Measurements from ENCODE around the gene ORM2.
"Not testable (repeated sequence)": the region's sequence is repeated elsewhere in the genome, so short reads cannot be mapped to it uniquely, and the experiment has no call there.

ORM2 gene

GRCh38 chr9:114329625-114330022 is at the start of gene ORM2:
Gene ORM2 (plus strand): TSS chr9:114329869. CDS start chr9:114329905, 36 bp downstream.
- DNase-seq = not testable (repeated sequence)

GRCh38 chr9:114280636-114281472 is 48.8 kb upstream of the ORM2 start:
- peak; percentile 84 for DNase-seq

DNA sequence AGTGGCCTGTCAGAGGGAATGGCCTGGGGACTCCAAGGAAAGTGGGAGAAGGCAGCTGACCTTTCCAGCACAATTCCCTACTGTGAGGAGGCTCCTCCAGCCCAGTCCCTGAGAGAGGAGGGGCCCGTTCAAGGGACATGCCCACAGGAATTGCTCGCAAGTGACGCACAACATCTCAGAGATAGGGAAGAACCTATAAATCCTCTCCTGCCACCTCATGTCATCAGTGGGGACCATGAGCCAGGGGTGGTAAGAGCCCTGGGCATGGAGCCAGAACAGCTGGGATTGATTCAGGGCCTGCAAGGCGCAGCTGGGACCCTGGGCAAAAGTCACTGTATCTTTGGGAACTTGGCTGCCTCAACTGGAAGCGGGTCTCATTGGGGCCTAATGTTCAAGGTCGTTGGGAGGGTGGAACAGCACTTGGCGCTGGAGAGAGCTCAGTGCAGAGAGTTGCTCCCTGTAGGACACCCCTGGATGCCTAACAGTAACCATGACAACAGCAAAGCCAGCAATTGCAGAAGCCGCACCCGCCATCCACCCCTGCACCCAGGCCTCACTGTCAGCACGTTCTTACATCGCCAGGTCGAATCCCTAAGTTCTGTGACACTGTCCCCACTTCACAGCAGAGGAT is 48.1 kb upstream of the ORM2 start:
- peak; percentile 89 for DNase-seq

DNA sequence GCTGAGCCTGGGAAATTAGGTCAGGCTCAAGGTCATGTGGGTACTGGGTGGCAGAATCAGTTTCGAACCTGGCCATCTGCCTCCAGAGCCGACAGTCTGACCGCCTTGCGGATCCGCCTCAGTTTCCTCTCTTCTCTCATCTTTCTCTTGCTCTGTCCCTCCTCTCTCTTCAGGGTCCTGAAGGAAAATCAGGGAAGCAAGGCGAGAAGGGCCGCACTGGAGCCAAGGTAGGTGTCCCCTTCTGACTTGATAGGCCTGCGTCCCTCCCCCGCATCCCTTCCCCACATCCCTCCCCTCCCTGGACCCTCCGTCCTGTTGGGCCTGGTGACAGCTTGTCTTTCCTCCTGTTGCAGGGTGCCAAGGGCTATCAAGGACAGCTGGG is 47.6 kb upstream of the ORM2 start:
- no peak for DNase-seq

DNA sequence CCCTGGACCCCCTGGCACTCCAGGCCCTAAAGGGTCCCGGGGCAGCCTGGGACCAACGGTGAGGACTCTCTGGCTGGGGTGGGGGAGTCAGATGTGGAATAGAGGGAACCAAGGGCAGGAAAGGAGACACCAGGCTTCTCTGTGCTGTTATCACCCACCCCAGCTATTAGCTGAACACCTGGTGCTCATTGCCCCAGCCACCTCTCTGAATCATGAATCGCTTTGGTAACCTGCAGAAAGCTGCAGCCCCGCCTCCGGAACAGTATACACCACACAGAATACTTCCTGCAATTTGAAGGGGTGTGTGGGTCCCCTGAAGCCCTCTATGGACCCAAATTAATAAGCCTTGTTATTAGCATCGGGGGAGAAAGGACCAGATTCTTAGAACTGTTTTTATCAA is 47.2 kb upstream of the ORM2 start:
- DNase-seq = peak; percentile 29

- peak; percentile 65 for DNase-seq
Observed at GRCh38 chr9:114282926-114283325, 46.7 kb upstream of the ORM2 start.

DNA sequence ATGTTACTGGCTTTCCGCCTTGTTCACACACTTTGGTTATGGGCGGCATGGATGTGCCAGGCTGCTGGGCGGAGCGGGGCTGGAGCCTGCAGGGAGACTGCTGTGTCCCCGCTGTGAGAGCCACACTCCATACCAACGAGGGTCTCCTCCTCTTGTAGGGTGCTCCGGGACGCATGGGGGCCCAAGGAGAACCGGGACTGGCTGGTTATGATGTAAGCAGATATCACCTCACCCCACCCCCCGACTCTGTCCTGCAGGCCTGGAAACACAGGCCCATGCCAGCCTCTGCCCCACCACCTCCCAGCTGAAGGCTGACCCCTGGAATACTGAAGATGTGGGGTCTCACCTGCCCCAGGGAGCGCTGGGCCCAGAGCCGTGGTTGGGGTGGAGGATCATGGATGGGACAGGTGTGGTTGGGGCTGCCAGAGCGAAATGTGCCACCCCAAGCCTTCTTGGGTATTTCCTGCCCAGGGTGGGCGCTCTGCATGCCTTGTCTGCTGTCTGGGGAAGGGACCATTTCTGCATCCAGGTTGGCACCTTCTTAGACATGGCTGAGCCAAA is 46.0 kb upstream of the ORM2 start:
- peak; percentile 28 for DNase-seq

- peak; percentile 21 for DNase-seq
Observed at GRCh38 chr9:114284316-114285060, 45.2 kb upstream of the ORM2 start.

DNA sequence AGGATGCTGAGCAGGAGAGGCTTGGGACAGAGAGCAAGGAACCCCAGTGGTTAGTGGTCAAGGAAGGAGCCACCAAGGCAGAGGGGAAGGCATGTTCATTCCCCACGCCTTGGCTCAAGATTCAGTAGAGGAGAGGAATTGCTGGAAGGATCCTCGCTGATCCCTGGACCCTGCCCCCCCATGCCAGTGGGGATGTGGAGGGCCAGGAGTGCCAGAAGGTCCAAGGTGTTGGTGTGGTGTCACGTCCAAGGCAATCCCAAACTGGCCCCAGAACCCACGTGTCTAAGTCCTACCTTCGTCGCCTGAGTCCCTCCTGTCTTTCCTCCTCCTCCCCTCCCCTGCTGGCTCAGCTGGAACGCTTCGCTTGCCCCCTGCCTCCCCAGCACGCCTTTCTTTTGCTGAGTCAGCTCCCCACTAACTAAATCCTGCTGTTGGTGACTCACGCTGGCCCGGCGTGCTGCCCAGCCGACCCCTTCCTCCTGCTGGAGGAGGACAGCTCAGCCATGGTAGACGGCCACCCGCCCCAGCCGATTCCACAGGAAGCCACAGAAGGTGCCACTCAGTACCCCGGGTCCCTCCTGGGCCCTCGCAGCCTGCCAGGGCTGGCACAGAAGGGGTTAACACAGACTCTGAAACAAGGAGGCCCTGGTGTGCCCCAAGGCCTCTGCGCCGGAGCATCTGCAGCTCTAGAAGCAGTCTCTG is 44.4 kb upstream of the ORM2 start:
- peak; percentile 84 for DNase-seq

DNA sequence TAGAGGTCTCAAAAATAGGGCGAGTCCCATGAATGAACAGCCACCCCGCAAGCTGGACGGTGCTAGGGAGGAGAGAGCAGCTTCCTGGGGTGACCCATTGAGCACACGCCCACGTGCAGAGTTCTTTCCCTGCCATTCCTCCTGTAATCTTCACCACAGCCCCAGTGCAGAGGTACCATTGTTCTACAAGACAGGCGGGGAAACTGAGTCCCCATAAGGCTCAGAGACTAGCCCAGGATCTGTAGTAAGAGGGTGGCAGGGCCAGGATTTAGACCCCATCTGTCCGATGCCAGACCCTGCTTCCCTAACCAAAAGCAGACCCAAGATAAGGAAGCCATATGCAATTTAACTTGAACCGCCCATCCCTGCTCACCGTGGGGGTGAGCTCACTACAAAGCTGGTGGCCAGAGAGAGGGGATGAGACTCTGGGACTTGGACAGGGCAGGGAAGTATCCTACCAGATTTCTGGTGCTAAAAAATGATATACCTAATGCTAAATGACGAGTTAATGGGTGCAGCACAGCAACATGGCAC is 43.5 kb upstream of the ORM2 start:
- peak; percentile 8 for DNase-seq

DNA sequence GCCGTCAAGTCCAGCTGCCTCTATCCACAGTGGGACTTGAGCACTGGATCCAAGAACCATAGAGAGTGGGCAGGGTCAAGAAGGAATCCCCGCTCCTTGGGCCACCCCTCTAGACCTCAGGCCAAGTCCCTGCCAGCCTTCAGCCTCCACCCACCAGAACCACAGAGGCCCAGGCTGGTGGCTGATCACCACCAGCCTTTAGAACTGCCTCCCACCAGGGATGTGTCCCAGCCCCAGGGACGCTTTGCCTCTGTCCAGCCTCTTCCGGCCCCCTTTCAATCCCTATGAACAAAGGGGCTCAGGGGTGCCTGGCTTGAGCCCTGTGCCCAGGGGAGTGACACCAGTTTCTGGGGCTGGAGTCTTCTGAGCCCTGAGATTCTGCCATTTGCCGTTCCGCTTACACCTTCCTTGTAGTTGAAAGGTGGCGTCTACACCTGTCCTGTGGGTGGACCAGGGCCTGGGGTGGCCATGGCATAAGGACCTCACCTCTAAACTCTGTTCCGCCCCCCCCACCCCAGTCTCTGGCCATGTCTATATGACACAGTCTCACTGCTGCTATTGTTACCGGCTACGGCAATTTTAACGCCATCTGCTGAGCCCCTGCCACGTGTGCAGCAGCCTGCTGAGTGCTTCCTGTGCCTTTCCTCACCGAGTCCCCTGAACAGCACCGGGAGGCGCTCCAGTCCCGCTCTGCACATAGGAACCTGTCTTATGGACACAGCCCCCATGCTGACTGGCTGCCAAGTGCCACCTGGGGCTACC is 42.5 kb upstream of the ORM2 start:
- DNase-seq = peak; percentile 38

DNA sequence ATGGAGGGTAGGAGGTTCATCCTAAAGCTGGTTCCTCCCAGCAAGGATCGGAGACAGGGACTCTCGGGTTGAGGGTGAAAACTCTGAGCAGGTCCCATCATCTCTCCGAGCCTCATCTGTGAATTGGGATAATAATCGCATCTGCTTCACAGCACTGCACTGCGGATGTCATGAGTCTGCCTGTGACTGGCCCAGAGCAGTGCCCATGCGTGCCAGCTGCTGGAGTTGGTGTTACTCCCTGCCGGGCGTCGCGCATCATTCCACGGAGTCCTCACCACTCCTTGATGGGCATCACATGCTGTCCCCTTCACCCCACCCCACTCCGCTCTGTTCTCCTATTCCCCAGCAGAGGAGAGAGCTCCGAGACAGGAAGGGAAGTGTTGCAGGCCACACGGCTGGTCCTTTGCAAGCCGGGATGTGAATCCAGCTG is 41.9 kb upstream of the ORM2 start:
- DNase-seq = peak; percentile 30

GRCh38 chr9:114288193-114289091 is 41.2 kb upstream of the ORM2 start:
- peak; percentile 32 for DNase-seq

GRCh38 chr9:114289106-114289505 is 40.6 kb upstream of the ORM2 start:
- peak; percentile 22 for DNase-seq

DNA sequence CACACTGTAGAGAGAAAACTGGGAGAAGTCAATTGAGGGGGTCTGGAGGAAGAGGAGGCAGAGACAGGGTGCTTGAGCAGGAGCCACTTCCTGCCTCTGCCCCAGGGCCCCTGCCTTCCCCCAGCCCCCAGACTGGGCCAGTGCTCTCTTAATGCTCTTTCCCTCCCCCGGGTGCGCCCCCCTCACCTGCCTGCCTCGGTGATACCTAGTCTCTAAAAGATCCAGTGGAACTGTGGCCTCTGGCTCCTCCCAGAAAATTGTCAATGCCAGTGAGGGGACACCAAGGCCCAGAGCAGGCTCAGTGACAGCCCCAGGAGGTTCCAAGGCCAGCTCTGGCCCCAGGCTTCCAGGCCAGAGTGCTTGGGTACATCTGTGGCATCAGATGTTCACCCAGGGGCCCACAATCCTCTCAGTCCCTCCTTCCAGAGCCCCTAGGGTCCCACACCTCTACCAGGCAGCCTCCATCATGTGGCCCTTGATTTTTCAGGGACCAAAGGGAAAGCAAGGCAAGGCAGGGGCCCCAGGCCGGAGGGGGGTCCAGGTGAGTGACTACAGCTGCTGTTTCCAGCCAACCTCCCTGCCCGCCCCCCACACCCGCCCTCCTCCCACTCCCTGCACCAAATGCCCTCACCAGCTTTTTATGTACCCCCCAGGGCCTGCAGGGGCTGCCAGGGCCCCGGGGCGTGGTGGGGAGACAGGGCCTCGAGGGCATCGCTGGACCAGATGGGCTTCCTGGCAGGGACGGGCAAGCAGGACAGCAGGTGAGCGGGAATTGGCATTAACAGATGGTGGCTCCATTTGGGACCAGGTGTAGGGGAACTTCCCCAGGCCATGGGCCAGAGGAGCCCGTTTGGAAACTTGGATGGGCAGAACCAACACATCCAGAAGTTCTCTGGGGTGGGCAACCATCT is 39.8 kb upstream of the ORM2 start:
- peak; percentile 28 for DNase-seq

- DNase-seq = peak; percentile 32
Observed at GRCh38 chr9:114290561-114290986, 39.1 kb upstream of the ORM2 start.

DNA sequence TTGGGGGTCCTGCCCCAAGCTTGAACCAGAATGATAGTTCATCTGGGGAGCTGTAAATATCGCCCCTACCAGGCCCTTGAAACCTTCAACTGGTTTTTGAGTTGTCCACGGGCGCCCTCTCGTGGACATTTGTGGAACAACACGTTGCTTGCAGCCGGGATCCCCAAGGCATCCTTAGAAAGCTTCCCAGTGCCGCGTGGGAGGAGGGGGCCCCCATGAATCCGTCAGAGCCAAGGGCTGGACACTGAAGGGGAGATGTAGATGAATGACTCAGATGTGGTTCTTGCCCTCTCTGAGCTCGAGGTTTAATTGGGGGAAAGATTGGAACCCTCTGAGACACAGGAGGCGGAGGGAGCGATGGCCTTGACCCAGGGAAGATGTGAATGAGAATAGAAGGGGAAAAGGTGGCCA is 38.6 kb upstream of the ORM2 start:
- DNase-seq = peak; percentile 83

DNA sequence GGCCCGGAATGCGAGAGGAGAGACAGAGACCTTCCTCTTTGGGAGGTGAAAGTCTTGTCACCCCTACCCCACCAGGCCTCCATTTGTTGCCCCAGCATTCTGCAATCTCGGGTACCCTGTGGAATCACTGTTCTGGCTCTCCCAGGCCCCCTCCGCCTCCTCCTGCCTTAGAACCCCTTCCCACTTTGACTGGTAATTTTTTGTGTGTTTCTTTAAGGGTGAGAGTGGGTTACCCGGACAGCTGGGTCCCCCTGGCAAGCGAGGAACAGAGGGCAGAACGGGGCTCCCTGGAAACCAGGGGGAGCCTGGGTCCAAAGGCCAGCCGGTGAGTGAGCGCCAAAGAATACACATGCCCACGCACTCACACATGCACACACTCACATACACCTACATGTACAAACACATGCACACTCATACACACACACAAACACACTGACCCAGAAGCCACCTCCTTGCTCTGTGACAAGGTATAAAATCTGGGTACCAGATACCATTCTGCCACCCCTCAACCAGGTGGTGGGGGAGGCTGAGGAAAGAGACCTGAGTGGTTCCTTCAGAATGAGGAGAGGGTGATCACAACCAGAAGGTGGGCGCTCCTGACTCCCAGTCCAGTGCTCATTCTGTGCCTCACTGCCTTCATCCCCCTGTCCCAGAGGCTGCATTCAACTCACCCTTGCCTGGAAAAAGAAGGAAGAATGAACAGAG is 37.6 kb upstream of the ORM2 start:
- DNase-seq = peak; percentile 6

DNA sequence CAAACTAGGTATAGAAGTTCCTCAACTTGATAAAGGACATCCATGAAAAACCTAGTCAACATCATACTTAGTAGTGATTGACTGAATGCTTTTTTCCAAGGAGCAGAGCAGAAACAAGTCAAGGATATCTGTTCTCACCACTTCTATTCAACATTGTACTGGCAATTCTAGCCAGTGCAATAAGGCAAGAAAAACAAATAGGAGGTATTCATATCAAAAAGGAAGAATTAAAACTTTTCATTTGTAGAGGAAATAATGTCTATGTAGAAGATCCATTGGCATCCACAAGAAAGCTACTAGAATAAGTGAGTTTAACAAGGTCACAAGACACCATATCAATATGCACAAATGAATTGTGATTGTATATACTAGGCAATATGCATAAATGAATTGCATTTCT is 35.0 kb upstream of the ORM2 start:
- DNase-seq = no peak
